OCI-LY3 (cell line): ENCODE data around the gene GPSM3.

ENCODE experiments used
- CTCF ChIP-seq: fragments of 200-600, 300-600 bp; sonication (generic); IDR thresholded peaks from 2 replicates; pipeline ENCODE4 v1.5.1; 2014; ENCODE audit warnings: antibody characterized with exemption, low read length, low read depth
- EZH2phosphoT487 ChIP-seq: fragments of 200-600 bp; shearing (Covaris generic); IDR thresholded peaks from 2 replicates; pipeline ENCODE4 v1.6.1; 2018; ENCODE audit warnings: antibody characterized with exemption, mixed run types, low read depth

DNA sequence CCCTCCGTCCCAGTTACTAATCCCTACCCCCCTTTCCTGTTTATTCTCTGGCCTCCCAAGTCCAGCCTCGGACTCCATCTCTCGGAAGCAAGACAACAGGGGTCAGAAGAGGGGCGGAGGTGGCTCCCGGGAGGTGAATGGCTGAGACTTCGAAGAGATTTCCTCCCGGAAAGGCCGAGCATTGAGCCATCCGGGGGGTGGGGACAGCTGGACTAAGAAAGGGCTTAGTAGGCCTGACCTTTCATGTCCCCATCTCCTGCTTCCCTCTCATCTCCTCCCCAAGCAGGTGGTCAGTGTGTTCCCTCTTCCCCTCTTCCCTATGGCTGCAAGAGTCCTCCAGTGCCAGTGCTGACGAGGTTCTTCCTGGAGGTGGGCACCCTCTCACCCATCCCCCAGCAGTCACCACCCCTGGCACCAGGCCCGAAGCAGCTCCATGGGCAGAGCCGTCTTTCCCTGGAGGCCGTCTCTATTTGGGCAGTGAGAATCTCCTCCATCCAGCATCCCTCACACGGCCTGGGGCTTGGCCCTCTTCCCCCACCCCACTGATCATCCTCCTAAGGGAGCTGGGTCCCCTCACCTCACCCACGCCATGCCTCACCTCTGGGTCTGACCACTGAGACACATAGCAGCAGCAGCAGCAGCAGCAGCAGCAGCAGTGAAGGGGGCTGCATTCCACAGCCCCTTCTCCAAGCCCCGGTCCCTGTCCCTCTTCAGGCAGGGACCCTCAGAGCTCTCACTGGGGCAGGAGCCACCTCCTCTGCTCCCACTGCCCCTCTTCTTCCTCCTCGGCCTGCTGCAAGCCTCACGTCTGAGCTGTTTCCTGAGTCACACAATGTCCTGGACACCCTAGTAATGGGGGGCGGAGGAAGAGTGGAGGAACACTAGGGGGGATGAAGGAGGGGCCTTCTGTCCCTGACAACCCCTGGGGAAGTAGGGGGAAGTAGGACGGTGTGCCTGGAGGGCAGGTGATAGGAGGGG lies 31.1 kb upstream of the GPSM3 start, which contains the start of gene NOTCH4:
- no peak for TF ChIP-seq CTCF
- no peak for TF ChIP-seq EZH2phosphoT487
